A549 (cell line): Measurements from ENCODE around the gene SPAST. TPM values are rescaled to one million over a fixed set of nuclear protein-coding genes. Genes with fewer than 3 reads are reported as not detected.

Source experiments
- ATAC-seq, 2 experiments: fragments of 200-7000 bp in 1 of 2; fragments of >200 bp in 1 of 2; cut with Nextera tagmentation in 1 of 2; cut with Tn5 transposase in 1 of 2; 3 replicates each; pipeline versions ENCODE4 v1.8.0 to v1.9.1; 2018 to 2020; ENCODE audit warnings: mild to moderate bottlenecking in 1 of 2, moderate library complexity in 1 of 2
- CTCF ChIA-PET: fragments of 300-600 bp; sonication (Branson Sonifier 250); formaldehyde crosslinking; extraction: SDS; loops from one replicate; lab custom pipeline; 2021; ENCODE audit warnings: antibody characterized with exemption, inconsistent platforms; lab: Yijun Ruan, JAX
- POLR2A ChIA-PET: fragments of 350-600 bp; formaldehyde crosslinking; extraction: SDS; loops from one replicate; lab custom pipeline; 2021; ENCODE audit warnings: antibody characterized with exemption, inconsistent platforms; lab: Yijun Ruan, JAX
- DNase-seq, 2 experiments: peaks; one replicate each; pipeline versions ENCODE4 v3.0.0 to v3.0.0-alpha.2; 2011 to 2016; ENCODE audit warnings: low read depth in 1 of 2, low spot score in 1 of 2
- FAIRE-seq: peaks from 2 replicates; lab custom pipeline; 2011; peaks lifted over from hg19 to GRCh38; lab: Jason Lieb, UNC
- H3K27ac ChIP-seq, 2 experiments: fragments of >200 bp; sonication (Bioruptor Twin); formaldehyde crosslinking; 3 replicates each; pipeline ENCODE4 v1.5.1; 2016 to 2017
- H3K4me1 ChIP-seq: fragments of >200 bp; sonication (Bioruptor Twin); formaldehyde crosslinking; 3 replicates; pipeline ENCODE4 v1.6.1; 2016
- H3K4me2 ChIP-seq: fragments of >200 bp; sonication (Bioruptor Twin); formaldehyde crosslinking; 3 replicates; pipeline ENCODE4 v1.6.1; 2016
- H3K4me3 ChIP-seq: fragments of >200 bp; sonication (Bioruptor Twin); formaldehyde crosslinking; 3 replicates; pipeline ENCODE4 v1.5.1; 2016
- H3K9me3 ChIP-seq: fragments of >200 bp; sonication (Bioruptor Twin); formaldehyde crosslinking; 3 replicates; pipeline ENCODE4 v1.6.1; 2016
- BHLHE40 ChIP-seq: IDR thresholded peaks from 2 replicates; pipeline ENCODE4 v1.6.1; 2012; ENCODE audit warnings: low read depth, low read length, inconsistent platforms
- CBX2 ChIP-seq: fragments of 200-600 bp; sonication (generic); IDR thresholded peaks from 2 replicates; pipeline ENCODE4 v1.6.1; 2016; ENCODE audit warnings: low read depth, mild to moderate bottlenecking, borderline replicate concordance
- CBX8 ChIP-seq: fragments of 200-600 bp; sonication (generic); IDR thresholded peaks from 2 replicates; pipeline ENCODE4 v1.6.1; 2016
- EHMT2 ChIP-seq: fragments of 200-600 bp; sonication (generic); IDR thresholded peaks from 2 replicates; pipeline ENCODE4 v1.6.1; 2016; ENCODE audit warnings: antibody characterized with exemption, low read depth, mild to moderate bottlenecking, moderate library complexity
- ESRRA ChIP-seq: fragments of 150-350 bp; IDR thresholded peaks from 2 replicates; pipeline ENCODE4 v1.6.1; 2014; ENCODE audit warnings: mild to moderate bottlenecking, low read length, borderline replicate concordance
- FOSB ChIP-seq: fragments of 250-450 bp; sonication (Bioruptor Pico); IDR thresholded peaks from 2 replicates; pipeline ENCODE4 v1.5.0; 2020; ENCODE audit warnings: mild to moderate bottlenecking, moderate library complexity
- FOSL2 ChIP-seq, 2 experiments: fragments of 450-650 bp in 1 of 2; fragments of >200 bp in 1 of 2; sonication (Bioruptor Twin) in 1 of 2; formaldehyde crosslinking; IDR thresholded peaks; 2 replicates each; pipeline versions ENCODE4 v1.5.0 to v1.6.1; 2016 to 2020; ENCODE audit warnings: mild to moderate bottlenecking in 1 of 2, moderate library complexity in 1 of 2
- HEYL ChIP-seq: fragments of 250-450 bp; sonication (Bioruptor Pico); IDR thresholded peaks from 2 replicates; pipeline ENCODE4 v1.8.0; 2021; ENCODE audit warnings: mild to moderate bottlenecking, moderate library complexity
- HOXA7 ChIP-seq: fragments of 250-450 bp; sonication (Bioruptor Pico); IDR thresholded peaks from 2 replicates; pipeline ENCODE4 v1.5.0; 2020; ENCODE audit warnings: mild to moderate bottlenecking, moderate library complexity
- HOXB5 ChIP-seq: fragments of 250-450 bp; sonication (Bioruptor Pico); IDR thresholded peaks from 2 replicates; pipeline ENCODE4 v1.5.0; 2020; ENCODE audit warnings: mild to moderate bottlenecking, moderate library complexity
- MYC ChIP-seq: IDR thresholded peaks from 2 replicates; pipeline ENCODE4 v1.6.1; 2012; ENCODE audit warnings: mild to moderate bottlenecking, inconsistent platforms, low read length, improper control_type of control experiment, borderline replicate concordance
- NR3C1 ChIP-seq: fragments of >200 bp; sonication (Bioruptor Twin); formaldehyde crosslinking; IDR thresholded peaks from 3 replicates; pipeline ENCODE4 v1.6.1; 2017
- RAD21 ChIP-seq, 2 experiments: fragments of >200 bp in 1 of 2; sonication (Bioruptor Twin) in 1 of 2; formaldehyde crosslinking in 1 of 2; IDR thresholded peaks in 1 of 2; conservative IDR thresholded peaks in 1 of 2; 2 replicates in 1 of 2; 3 replicates in 1 of 2; pipeline ENCODE4 v1.6.1; 2012 to 2018; ENCODE audit warnings: inconsistent platforms in 1 of 2
- RARB ChIP-seq: fragments of 250-450 bp; sonication (Bioruptor Pico); IDR thresholded peaks from 2 replicates; pipeline ENCODE4 v1.8.0; 2021; ENCODE audit warnings: mild to moderate bottlenecking, moderate library complexity
- TFCP2L1 ChIP-seq: fragments of 250-450 bp; sonication (Bioruptor Pico); IDR thresholded peaks from 2 replicates; pipeline ENCODE4 v1.5.0; 2021; ENCODE audit warnings: mild to moderate bottlenecking
- ZC3H11A ChIP-seq: fragments of 450-650 bp; IDR thresholded peaks from 2 replicates; pipeline ENCODE4 v1.6.1; 2014; ENCODE audit warnings: antibody characterized with exemption, mild to moderate bottlenecking
- WGBS: methylation state at CpG from one replicate; pipeline ENCODE4 v1.1.6; 2017; ENCODE audit errors: missing lambda C conversion rate; 5-methylcytosine and 5-hydroxymethylcytosine counted together
- polyA plus RNA-seq, 4 experiments: library from polyadenylated mRNA; depleted of rRNA in 3 of 4; stranded (reverse); fragments of >200 nt; fragmentation: RNase III in 1 of 4; extraction: RNeasy Plus Mini Kit Qiagen cat#74134 plus additional on column Dnase treatment in 1 of 4; gene quantifications; 2 replicates in 3 of 4; 3 replicates in 1 of 4; pipeline ENCODE4 v1.2.3, GENCODE V29; 2011 to 2017
- TF ChIP-seq, protein P1 (sequence below): fragments of >200 bp; sonication (Bioruptor Twin); formaldehyde crosslinking; IDR thresholded peaks from 3 replicates; pipeline ENCODE4 v1.5.1; 2016
- TF ChIP-seq, protein P2 (sequence below): fragments of 150-350 bp; IDR thresholded peaks from 2 replicates; pipeline ENCODE4 v1.6.1; 2014; ENCODE audit warnings: low read depth, mild to moderate bottlenecking, low read length
- TF ChIP-seq, protein P3 (sequence below): fragments of 250-450 bp; sonication (Bioruptor Pico); IDR thresholded peaks from 2 replicates; pipeline ENCODE4 v1.5.0; 2021; ENCODE audit warnings: mild to moderate bottlenecking, moderate library complexity, borderline replicate concordance
- TF ChIP-seq, protein P4 (sequence below): fragments of 200-600 bp; sonication (generic); IDR thresholded peaks from 2 replicates; pipeline ENCODE4 v1.6.1; 2016; ENCODE audit warnings: antibody characterized with exemption, mild to moderate bottlenecking, moderate library complexity

The SPAST gene
- polyA plus RNA-seq, 2 of the 4 experiments (the other 2 are of a cell fraction), result 18.7 to 36.3 TPM

DNA sequence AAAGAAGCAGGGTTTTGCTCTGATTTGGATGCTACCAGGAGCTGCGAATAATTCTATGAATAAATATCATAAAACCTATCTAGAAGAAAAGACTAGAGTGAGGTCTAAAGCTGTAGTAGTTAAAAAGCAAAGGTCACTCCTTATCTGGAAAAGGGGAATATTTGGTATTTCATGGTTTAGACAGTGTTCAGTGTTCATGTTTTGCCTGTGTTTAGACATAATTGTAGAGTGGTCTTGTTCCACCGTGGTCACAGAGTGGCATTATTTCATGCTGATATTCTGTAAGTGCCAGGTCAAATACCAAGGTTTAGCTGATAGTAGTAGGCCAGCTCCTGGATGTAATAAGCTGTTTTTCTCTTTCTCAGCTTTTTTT is 10.8 kb downstream of the SPAST start:
- ATAC-seq, result no peak; a peak in 1 of 6 replicates
- no peak overlapping the region for H3K4me2 ChIP-seq
- WGBS, result 71% methylated on average over 2 of the region's 2 CpGs
- H3K4me1 ChIP-seq, result no peaks in the 10 kb centered on the region
- H3K4me3 ChIP-seq, result no peak overlapping the region
- no peak for FAIRE-seq
- no peak for TF ChIP-seq MYC
- TF ChIP-seq HEYL (CRISPR knock-in tag), result no peak
- TF ChIP-seq RAD21 (conservative IDR thresholded peaks at IDR 0.05 in 1 of 2, IDR thresholded peaks at IDR 0.05 in 1 of 2), result no peak
- no peak for TF ChIP-seq ZC3H11A
- TF ChIP-seq, protein P1, sequence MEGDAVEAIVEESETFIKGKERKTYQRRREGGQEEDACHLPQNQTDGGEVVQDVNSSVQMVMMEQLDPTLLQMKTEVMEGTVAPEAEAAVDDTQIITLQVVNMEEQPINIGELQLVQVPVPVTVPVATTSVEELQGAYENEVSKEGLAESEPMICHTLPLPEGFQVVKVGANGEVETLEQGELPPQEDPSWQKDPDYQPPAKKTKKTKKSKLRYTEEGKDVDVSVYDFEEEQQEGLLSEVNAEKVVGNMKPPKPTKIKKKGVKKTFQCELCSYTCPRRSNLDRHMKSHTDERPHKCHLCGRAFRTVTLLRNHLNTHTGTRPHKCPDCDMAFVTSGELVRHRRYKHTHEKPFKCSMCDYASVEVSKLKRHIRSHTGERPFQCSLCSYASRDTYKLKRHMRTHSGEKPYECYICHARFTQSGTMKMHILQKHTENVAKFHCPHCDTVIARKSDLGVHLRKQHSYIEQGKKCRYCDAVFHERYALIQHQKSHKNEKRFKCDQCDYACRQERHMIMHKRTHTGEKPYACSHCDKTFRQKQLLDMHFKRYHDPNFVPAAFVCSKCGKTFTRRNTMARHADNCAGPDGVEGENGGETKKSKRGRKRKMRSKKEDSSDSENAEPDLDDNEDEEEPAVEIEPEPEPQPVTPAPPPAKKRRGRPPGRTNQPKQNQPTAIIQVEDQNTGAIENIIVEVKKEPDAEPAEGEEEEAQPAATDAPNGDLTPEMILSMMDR, result no peak
- no peak for TF ChIP-seq FOSB
- TF ChIP-seq BHLHE40, result no peak
- TF ChIP-seq CBX8, result no peak
- TF ChIP-seq, protein P2, sequence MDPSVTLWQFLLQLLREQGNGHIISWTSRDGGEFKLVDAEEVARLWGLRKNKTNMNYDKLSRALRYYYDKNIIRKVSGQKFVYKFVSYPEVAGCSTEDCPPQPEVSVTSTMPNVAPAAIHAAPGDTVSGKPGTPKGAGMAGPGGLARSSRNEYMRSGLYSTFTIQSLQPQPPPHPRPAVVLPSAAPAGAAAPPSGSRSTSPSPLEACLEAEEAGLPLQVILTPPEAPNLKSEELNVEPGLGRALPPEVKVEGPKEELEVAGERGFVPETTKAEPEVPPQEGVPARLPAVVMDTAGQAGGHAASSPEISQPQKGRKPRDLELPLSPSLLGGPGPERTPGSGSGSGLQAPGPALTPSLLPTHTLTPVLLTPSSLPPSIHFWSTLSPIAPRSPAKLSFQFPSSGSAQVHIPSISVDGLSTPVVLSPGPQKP, result no peak
- no peak for TF ChIP-seq HOXA7 (CRISPR knock-in tag)
- no peak for TF ChIP-seq CBX2
- TF ChIP-seq ESRRA, result no peak
- no peak for TF ChIP-seq RARB (CRISPR knock-in tag)
- TF ChIP-seq, protein P3, sequence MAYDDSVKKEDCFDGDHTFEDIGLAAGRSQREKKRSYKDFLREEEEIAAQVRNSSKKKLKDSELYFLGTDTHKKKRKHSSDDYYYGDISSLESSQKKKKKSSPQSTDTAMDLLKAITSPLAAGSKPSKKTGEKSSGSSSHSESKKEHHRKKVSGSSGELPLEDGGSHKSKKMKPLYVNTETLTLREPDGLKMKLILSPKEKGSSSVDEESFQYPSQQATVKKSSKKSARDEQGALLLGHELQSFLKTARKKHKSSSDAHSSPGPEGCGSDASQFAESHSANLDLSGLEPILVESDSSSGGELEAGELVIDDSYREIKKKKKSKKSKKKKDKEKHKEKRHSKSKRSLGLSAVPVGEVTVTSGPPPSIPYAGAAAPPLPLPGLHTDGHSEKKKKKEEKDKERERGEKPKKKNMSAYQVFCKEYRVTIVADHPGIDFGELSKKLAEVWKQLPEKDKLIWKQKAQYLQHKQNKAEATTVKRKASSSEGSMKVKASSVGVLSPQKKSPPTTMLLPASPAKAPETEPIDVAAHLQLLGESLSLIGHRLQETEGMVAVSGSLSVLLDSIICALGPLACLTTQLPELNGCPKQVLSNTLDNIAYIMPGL (CRISPR knock-in tag), result no peak
- no peak for TF ChIP-seq TFCP2L1 (CRISPR knock-in tag)
- TF ChIP-seq FOSL2 (IDR thresholded peaks at IDR 0.05), result no peak
- no peak for TF ChIP-seq FOSL2 (CRISPR knock-in tag; IDR thresholded peaks at IDR 0.05)
- no peak for DNase-seq
- no peak overlapping the region for H3K27ac ChIP-seq
- CTCF ChIA-PET, result no interaction called here
- no peaks in the 10 kb centered on the region for H3K9me3 ChIP-seq
- POLR2A ChIA-PET, result interaction anchor here (0.6 kb wide), 1 partner anchor 10 kb away, joined by 3 read pairs; the partner anchor contains the start of gene SPAST

DNA sequence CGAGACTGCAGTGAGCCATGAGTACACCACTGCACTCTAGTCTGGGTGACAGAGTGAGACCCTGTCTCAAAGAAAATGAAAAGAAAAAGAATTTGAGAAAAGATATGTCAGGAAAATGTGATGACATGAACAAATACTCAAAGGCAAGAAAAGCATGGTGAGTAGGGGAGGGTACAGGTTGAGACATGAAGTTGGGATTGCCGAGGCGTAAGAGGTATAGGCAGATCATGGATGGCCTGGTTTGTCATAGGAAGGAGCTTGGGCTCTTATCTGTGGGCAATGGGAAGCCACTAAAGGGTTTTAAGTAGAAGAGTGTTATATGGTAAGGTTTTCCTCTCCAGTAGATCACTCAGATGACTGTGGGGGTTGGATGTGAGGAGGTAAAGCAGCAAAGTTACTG is 32.3 kb downstream of the SPAST start:
- peaks cover 9% of the 10 kb centered on the region; the same call in 2 of the 3 replicates for H3K4me1 ChIP-seq
- no peak for DNase-seq
- 93% methylated on average over 3 of the region's 3 CpGs for WGBS
- H3K9me3 ChIP-seq, result no peaks in the 10 kb centered on the region
- FAIRE-seq, result no peak
- no peak overlapping the region for H3K27ac ChIP-seq
- no peak overlapping the region for H3K4me3 ChIP-seq
- TF ChIP-seq HOXB5 (CRISPR knock-in tag), result no peak
- no peak for TF ChIP-seq RARB (CRISPR knock-in tag)
- no peak for TF ChIP-seq MYC
- no peak for TF ChIP-seq NR3C1
- TF ChIP-seq EHMT2, result no peak
- TF ChIP-seq, protein P4, sequence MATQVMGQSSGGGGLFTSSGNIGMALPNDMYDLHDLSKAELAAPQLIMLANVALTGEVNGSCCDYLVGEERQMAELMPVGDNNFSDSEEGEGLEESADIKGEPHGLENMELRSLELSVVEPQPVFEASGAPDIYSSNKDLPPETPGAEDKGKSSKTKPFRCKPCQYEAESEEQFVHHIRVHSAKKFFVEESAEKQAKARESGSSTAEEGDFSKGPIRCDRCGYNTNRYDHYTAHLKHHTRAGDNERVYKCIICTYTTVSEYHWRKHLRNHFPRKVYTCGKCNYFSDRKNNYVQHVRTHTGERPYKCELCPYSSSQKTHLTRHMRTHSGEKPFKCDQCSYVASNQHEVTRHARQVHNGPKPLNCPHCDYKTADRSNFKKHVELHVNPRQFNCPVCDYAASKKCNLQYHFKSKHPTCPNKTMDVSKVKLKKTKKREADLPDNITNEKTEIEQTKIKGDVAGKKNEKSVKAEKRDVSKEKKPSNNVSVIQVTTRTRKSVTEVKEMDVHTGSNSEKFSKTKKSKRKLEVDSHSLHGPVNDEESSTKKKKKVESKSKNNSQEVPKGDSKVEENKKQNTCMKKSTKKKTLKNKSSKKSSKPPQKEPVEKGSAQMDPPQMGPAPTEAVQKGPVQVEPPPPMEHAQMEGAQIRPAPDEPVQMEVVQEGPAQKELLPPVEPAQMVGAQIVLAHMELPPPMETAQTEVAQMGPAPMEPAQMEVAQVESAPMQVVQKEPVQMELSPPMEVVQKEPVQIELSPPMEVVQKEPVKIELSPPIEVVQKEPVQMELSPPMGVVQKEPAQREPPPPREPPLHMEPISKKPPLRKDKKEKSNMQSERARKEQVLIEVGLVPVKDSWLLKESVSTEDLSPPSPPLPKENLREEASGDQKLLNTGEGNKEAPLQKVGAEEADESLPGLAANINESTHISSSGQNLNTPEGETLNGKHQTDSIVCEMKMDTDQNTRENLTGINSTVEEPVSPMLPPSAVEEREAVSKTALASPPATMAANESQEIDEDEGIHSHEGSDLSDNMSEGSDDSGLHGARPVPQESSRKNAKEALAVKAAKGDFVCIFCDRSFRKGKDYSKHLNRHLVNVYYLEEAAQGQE, result no peak
- no peak overlapping the region for H3K4me2 ChIP-seq
- CTCF ChIA-PET, result interaction anchor here (0.6 kb wide), 1 partner anchor 12 kb away, joined by 3 read pairs; no protein-coding TSS in a partner anchor
- POLR2A ChIA-PET, result no interaction called here
- peak in 1 of 2 experiments; percentile 28; a peak in 2 of 6 replicates for ATAC-seq
